ENCODE data around the gene MDFIC.
A peak's percentile ranks its signal among the peaks of the same experiment; 100 is the strongest.

MDFIC gene

GRCh38 chr7:114929570-114929969, 7.7 kb downstream of the MDFIC start:
- no peak for DNase-seq

- no peak for DNase-seq
Measured at GRCh38 chr7:114930107-114930661, 8.3 kb downstream of the MDFIC start.

GRCh38 chr7:114930829-114931655, 9.1 kb downstream of the MDFIC start:
- DNase-seq = no peak

- peak; percentile 29 to 46 for DNase-seq
Measured at GRCh38 chr7:114931656-114932011, 9.7 kb downstream of the MDFIC start.

- DNase-seq = no peak
Measured at GRCh38 chr7:114932991-114933390, 11.1 kb downstream of the MDFIC start.

GRCh38 chr7:114933658-114934057, 11.8 kb downstream of the MDFIC start:
- no peak for DNase-seq

GRCh38 chr7:114934086-114934485, 12.2 kb downstream of the MDFIC start:
- no peak for DNase-seq

- no peak for DNase-seq
Measured at GRCh38 chr7:114934713-114935112, 12.8 kb downstream of the MDFIC start.

- DNase-seq = no peak
Measured at GRCh38 chr7:114936471-114936870, 14.6 kb downstream of the MDFIC start.

- DNase-seq = no peak
Measured at GRCh38 chr7:114937446-114937845, 15.6 kb downstream of the MDFIC start.

GRCh38 chr7:114938785-114939184, 16.9 kb downstream of the MDFIC start:
- DNase-seq = no peak

- DNase-seq = peak in 1 of 2 donors; percentile 38
Measured at GRCh38 chr7:114939484-114940097, 17.7 kb downstream of the MDFIC start.

GRCh38 chr7:114940220-114940619, 18.3 kb downstream of the MDFIC start:
- no peak for DNase-seq

- DNase-seq = no peak
Measured at GRCh38 chr7:114941692-114942091, 19.8 kb downstream of the MDFIC start.

GRCh38 chr7:114942446-114943175, 20.7 kb downstream of the MDFIC start:
- no peak for DNase-seq

- DNase-seq = no peak
Measured at GRCh38 chr7:114943530-114943929, 21.6 kb downstream of the MDFIC start.

GRCh38 chr7:114943953-114944744, 22.3 kb downstream of the MDFIC start:
- no peak for DNase-seq

- DNase-seq = no peak
Measured at GRCh38 chr7:114944745-114945625, 23.1 kb downstream of the MDFIC start.

GRCh38 chr7:114949231-114949630, 27.3 kb downstream of the MDFIC start:
- no peak for DNase-seq

- no peak for DNase-seq
Measured at GRCh38 chr7:114952296-114952695, 30.4 kb downstream of the MDFIC start.

- no peak for DNase-seq
Measured at GRCh38 chr7:114953724-114954123, 31.8 kb downstream of the MDFIC start.

GRCh38 chr7:114956702-114957101, 34.8 kb downstream of the MDFIC start:
- no peak for DNase-seq

All from CD4-positive, alpha-beta T cell treated with Interleukin-1 beta for 1 hour (primary cell).